GM23338 (cell line): ENCODE data around the gene LRRC75B. TPM values are rescaled to one million over a fixed set of nuclear protein-coding genes. Genes with fewer than 3 reads are reported as not detected.

Experiments
- ATAC-seq: fragments of 200-7000 bp; cut with Tn5 transposase; 3 replicates; pipeline ENCODE4 v1.9.1; 2020
- DNase-seq: peaks from one replicate; pipeline ENCODE4 v3.0.0-alpha.2; 2015; ENCODE audit warnings: low spot score
- H2AFZ ChIP-seq: fragments of 200-600 bp; sonication (generic); 2 replicates; pipeline ENCODE4 v1.8.0; 2016; ENCODE audit warnings: antibody characterized with exemption, mild to moderate bottlenecking, moderate library complexity
- H3F3A ChIP-seq: fragments of 200-600 bp; sonication (generic); replicated peaks from 2 replicates; pipeline ENCODE4 v1.8.0; 2017; ENCODE audit warnings: antibody characterized with exemption, mixed run types, low read depth
- H3K27ac ChIP-seq: fragments of 200-600 bp; sonication (generic); 2 replicates; pipeline ENCODE4 v1.6.1; 2016; ENCODE audit warnings: low read depth
- H3K27me3 ChIP-seq: fragments of 200-600 bp; sonication (generic); 2 replicates; pipeline ENCODE4 v1.8.0; 2016; ENCODE audit warnings: mild to moderate bottlenecking, mixed run types, moderate library complexity; ENCODE audit not compliant: insufficient read depth
- H3K36me3 ChIP-seq: fragments of 200-600 bp; sonication (generic); 2 replicates; pipeline ENCODE4 v1.8.0; 2016; ENCODE audit warnings: mild to moderate bottlenecking; ENCODE audit not compliant: insufficient read depth
- H3K4me1 ChIP-seq: fragments of 200-600 bp; sonication (generic); 2 replicates; pipeline ENCODE4 v1.8.0; 2016; ENCODE audit warnings: mild to moderate bottlenecking, moderate library complexity; ENCODE audit not compliant: insufficient read depth
- H3K4me2 ChIP-seq: fragments of 200-600 bp; sonication (generic); 2 replicates; pipeline ENCODE4 v1.7.1; 2017; ENCODE audit warnings: mixed run types
- H3K4me3 ChIP-seq: fragments of 200-600 bp; sonication (generic); 2 replicates; pipeline ENCODE4 v1.6.1; 2016; ENCODE audit warnings: mixed run types
- H3K79me2 ChIP-seq: fragments of 200-600 bp; sonication (generic); replicated peaks from 2 replicates; pipeline ENCODE4 v1.8.0; 2017; ENCODE audit warnings: mild to moderate bottlenecking; ENCODE audit not compliant: insufficient read depth
- H3K9me2 ChIP-seq: fragments of 200-600 bp; sonication (generic); 2 replicates; pipeline ENCODE4 v1.8.0; 2017; ENCODE audit not compliant: insufficient read depth
- H4K20me1 ChIP-seq: fragments of 200-600 bp; sonication (generic); replicated peaks from 2 replicates; pipeline ENCODE4 v1.8.0; 2017; ENCODE audit warnings: mild to moderate bottlenecking; ENCODE audit not compliant: insufficient read depth
- H3K27ac Mint-ChIP-seq: 2 replicates; pipeline ENCODE4 v1.8.0; 2020; ENCODE audit warnings: inconsistent platforms, mild to moderate bottlenecking, moderate library complexity, mixed read lengths
- H3K27me3 Mint-ChIP-seq: 3 replicates; pipeline ENCODE4 v1.8.0; 2022; ENCODE audit warnings: low read depth, mild to moderate bottlenecking, moderate library complexity, mixed read lengths, inconsistent platforms; ENCODE audit not compliant: insufficient read depth, poor library complexity
- H3K36me3 Mint-ChIP-seq: 3 replicates; pipeline ENCODE4 v1.8.0; 2021; ENCODE audit warnings: low read depth, mild to moderate bottlenecking, inconsistent platforms, moderate library complexity, mixed read lengths
- H3K4me1 Mint-ChIP-seq: 3 replicates; pipeline ENCODE4 v1.8.0; 2020; ENCODE audit warnings: mild to moderate bottlenecking, inconsistent platforms, mixed read lengths
- H3K4me3 Mint-ChIP-seq: 3 replicates; pipeline ENCODE4 v1.8.0; 2021; ENCODE audit warnings: moderate library complexity, mild to moderate bottlenecking, inconsistent platforms, mixed read lengths
- H3K9me3 Mint-ChIP-seq: 3 replicates; pipeline ENCODE4 v1.8.0; 2020; ENCODE audit warnings: moderate library complexity, mild to moderate bottlenecking, inconsistent platforms, mixed read lengths
- CTCF ChIP-seq, 2 experiments: fragments of 200-600 bp in 1 of 2; sonication (generic) in 1 of 2; conservative IDR thresholded peaks; 2 replicates each; pipeline versions ENCODE4 v1.5.1 to v1.6.1; 2016 to 2017; ENCODE audit warnings: antibody characterized with exemption in 2 of 2, low read depth in 2 of 2, mild to moderate bottlenecking in 2 of 2, moderate library complexity in 1 of 2
- EZH2 ChIP-seq: fragments of 200-600 bp; sonication (generic); IDR thresholded peaks from one replicate; pipeline ENCODE4 v1.8.0; 2017; ENCODE audit warnings: antibody characterized with exemption, mild to moderate bottlenecking, low read depth; ENCODE audit not compliant: unreplicated experiment
- EZH2phosphoT487 ChIP-seq: fragments of 200-600 bp; sonication (generic); IDR thresholded peaks from one replicate; pipeline ENCODE4 v1.8.1; 2018; ENCODE audit warnings: antibody characterized with exemption; ENCODE audit not compliant: unreplicated experiment
- NANOG ChIP-seq: IDR thresholded peaks from 2 replicates; pipeline ENCODE4 v1.6.1; 2016; ENCODE audit warnings: antibody characterized with exemption, borderline replicate concordance
- POLR2AphosphoS5 ChIP-seq: IDR thresholded peaks from 2 replicates; pipeline ENCODE4 v1.6.1; 2016; ENCODE audit warnings: antibody characterized with exemption, low read depth
- STAT1 ChIP-seq: IDR thresholded peaks from one replicate; pipeline ENCODE4 v1.6.1; 2016; ENCODE audit warnings: antibody characterized with exemption; ENCODE audit not compliant: unreplicated experiment
- ZNF331 ChIP-seq: fragments of 250-450 bp; sonication (Bioruptor Pico); IDR thresholded peaks from 2 replicates; pipeline ENCODE4 v1.5.0; 2020; ENCODE audit warnings: low read depth, mild to moderate bottlenecking, moderate library complexity
- polyA plus RNA-seq: library from polyadenylated mRNA; unstranded; fragments of >200 nt; fragmentation: Nextera tagmentation; extraction: Ambion mirVana; gene quantifications from 2 replicates; pipeline ENCODE4 v1.2.1, GENCODE V29; 2016
- total RNA-seq: library from RNA; depleted of rRNA; stranded (reverse); fragments of >200 nt; shearing (Covaris generic); gene quantifications from 2 replicates; pipeline ENCODE4 v1.2.3, GENCODE V29; 2014
- TF ChIP-seq, protein P1 (sequence below): IDR thresholded peaks from 2 replicates; pipeline ENCODE4 v1.6.1; 2016; ENCODE audit warnings: antibody characterized with exemption
- TF ChIP-seq, protein P2 (sequence below): IDR thresholded peaks from one replicate; pipeline ENCODE4 v1.6.1; 2018; ENCODE audit warnings: antibody characterized with exemption; ENCODE audit not compliant: unreplicated experiment

Gene LRRC75B
- total and polyA plus RNA-seq, 2 experiments from 2014 or later: 17.6 to 22.1 TPM

- TF ChIP-seq EZH2phosphoT487 (no peak), EZH2 (no peak), NANOG (no peak), POLR2AphosphoS5 (no peak), ZNF331 (CRISPR knock-in tag) (no peak)
- TF ChIP-seq, protein P1, sequence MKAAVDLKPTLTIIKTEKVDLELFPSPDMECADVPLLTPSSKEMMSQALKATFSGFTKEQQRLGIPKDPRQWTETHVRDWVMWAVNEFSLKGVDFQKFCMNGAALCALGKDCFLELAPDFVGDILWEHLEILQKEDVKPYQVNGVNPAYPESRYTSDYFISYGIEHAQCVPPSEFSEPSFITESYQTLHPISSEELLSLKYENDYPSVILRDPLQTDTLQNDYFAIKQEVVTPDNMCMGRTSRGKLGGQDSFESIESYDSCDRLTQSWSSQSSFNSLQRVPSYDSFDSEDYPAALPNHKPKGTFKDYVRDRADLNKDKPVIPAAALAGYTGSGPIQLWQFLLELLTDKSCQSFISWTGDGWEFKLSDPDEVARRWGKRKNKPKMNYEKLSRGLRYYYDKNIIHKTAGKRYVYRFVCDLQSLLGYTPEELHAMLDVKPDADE: no peak
- Histone ChIP-seq H3F3A (no peaks in the 10 kb centered on the region), H2AFZ (no peak overlapping the region), H3K27ac (no peak overlapping the region), H4K20me1 (no peaks in the 10 kb centered on the region), H3K79me2 (no peaks in the 10 kb centered on the region), H3K4me3 (no peak overlapping the region), H3K36me3 (no peaks in the 10 kb centered on the region), H3K4me2 (no peak overlapping the region), H3K9me2 (no peaks in the 10 kb centered on the region), H3K4me1 (peaks cover 7% of the 10 kb centered on the region; the same call in 1 of the 2 replicates), H3K27me3 (no peaks in the 10 kb centered on the region)
- Mint-ChIP-seq H3K27ac (no peak overlapping the region), H3K27me3 (peaks cover 10% of the 10 kb centered on the region), H3K36me3 (no peaks in the 10 kb centered on the region), H3K4me3 (no peak overlapping the region), H3K9me3 (no peaks in the 10 kb centered on the region), H3K4me1 (peaks cover 18% of the 10 kb centered on the region)
- no peak for DNase-seq
- no peak for ATAC-seq
Measured at GRCh38 chr22:24590596-24591173, 2.2 kb downstream of the LRRC75B start.

DNA sequence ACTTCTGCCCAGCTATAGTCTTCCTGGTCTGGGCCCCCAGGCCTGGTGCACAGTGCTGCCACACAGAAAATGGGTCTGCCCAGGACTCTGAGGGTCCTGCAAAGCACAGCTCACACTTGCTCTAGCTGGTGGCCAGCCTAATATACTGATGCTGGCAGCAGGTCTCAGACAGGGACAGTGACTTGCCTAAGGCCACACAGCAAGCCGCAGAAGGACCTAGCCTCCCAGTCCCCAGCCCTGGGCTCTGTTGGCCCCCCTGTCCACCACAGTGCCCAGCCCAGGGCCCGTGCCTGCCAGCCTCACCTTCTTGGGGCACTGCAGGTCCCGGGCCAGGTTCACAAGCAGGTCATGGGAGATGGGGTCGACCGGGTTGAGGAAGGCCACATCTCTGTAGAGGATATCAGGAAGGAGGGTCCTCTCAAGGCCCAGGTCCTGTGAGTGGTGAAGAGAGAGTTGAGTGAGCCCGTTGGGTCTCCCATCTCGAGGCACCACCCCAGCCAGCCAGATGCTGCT lies 3.3 kb downstream of the LRRC75B start:
- no peak overlapping the region for H3K27ac Mint-ChIP-seq
- no peaks in the 10 kb centered on the region for H3K36me3 Mint-ChIP-seq
- ATAC-seq: no peak
- peaks cover 10% of the 10 kb centered on the region for H3K27me3 Mint-ChIP-seq
- H3K4me1 Mint-ChIP-seq: peaks cover 15% of the 10 kb centered on the region
- no peaks in the 10 kb centered on the region for H3K9me3 Mint-ChIP-seq
- Histone ChIP-seq H3K9me2 (no peaks in the 10 kb centered on the region), H3F3A (no peaks in the 10 kb centered on the region), H3K4me2 (no peak overlapping the region), H3K36me3 (no peaks in the 10 kb centered on the region), H4K20me1 (no peaks in the 10 kb centered on the region), H3K4me3 (no peak overlapping the region), H3K27me3 (no peaks in the 10 kb centered on the region), H2AFZ (no peak overlapping the region), H3K4me1 (peaks cover 7% of the 10 kb centered on the region; the same call in 1 of the 2 replicates), H3K27ac (no peak overlapping the region), H3K79me2 (no peaks in the 10 kb centered on the region)
- no peak overlapping the region for H3K4me3 Mint-ChIP-seq
- no peak for DNase-seq
- TF ChIP-seq, protein P2, sequence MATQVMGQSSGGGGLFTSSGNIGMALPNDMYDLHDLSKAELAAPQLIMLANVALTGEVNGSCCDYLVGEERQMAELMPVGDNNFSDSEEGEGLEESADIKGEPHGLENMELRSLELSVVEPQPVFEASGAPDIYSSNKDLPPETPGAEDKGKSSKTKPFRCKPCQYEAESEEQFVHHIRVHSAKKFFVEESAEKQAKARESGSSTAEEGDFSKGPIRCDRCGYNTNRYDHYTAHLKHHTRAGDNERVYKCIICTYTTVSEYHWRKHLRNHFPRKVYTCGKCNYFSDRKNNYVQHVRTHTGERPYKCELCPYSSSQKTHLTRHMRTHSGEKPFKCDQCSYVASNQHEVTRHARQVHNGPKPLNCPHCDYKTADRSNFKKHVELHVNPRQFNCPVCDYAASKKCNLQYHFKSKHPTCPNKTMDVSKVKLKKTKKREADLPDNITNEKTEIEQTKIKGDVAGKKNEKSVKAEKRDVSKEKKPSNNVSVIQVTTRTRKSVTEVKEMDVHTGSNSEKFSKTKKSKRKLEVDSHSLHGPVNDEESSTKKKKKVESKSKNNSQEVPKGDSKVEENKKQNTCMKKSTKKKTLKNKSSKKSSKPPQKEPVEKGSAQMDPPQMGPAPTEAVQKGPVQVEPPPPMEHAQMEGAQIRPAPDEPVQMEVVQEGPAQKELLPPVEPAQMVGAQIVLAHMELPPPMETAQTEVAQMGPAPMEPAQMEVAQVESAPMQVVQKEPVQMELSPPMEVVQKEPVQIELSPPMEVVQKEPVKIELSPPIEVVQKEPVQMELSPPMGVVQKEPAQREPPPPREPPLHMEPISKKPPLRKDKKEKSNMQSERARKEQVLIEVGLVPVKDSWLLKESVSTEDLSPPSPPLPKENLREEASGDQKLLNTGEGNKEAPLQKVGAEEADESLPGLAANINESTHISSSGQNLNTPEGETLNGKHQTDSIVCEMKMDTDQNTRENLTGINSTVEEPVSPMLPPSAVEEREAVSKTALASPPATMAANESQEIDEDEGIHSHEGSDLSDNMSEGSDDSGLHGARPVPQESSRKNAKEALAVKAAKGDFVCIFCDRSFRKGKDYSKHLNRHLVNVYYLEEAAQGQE: no peak
- TF ChIP-seq POLR2AphosphoS5: no peak
- TF ChIP-seq CTCF (conservative IDR thresholded peaks at IDR 0.05; ENCODE audit: low read depth in 2 of 2): no peak
- TF ChIP-seq STAT1: no peak
- TF ChIP-seq ZNF331 (CRISPR knock-in tag): no peak
- no peak for TF ChIP-seq EZH2phosphoT487
- TF ChIP-seq, protein P1: no peak
